Right lobe of liver (tissue), 4 donors: Measurements from ENCODE around the gene MUCL3.

Experiments
- POLR2A ChIP-seq: fragments of 450-650 bp; IDR thresholded peaks from one replicate; pipeline ENCODE4 v1.6.1; 2017; ENCODE audit warnings: antibody characterized with exemption, mild to moderate bottlenecking
- TF ChIP-seq, protein P1 (sequence below), 4 donors: fragments of 200-600 bp in 3 of 4; fragments of 450-650 bp in 1 of 4; IDR thresholded peaks; one replicate each; pipeline versions ENCODE4 v1.5.1 to v1.8.0; 2016 to 2022; ENCODE audit warnings: antibody characterized with exemption in 4 of 4, mild to moderate bottlenecking in 2 of 4
- donor health status: DM: no; HTN: no; CAD: no.
- donor health status: DM: no; HTN: no; CAD: no.
- donor health status: DM: no; HTN: yes; CAD: no.

DNA sequence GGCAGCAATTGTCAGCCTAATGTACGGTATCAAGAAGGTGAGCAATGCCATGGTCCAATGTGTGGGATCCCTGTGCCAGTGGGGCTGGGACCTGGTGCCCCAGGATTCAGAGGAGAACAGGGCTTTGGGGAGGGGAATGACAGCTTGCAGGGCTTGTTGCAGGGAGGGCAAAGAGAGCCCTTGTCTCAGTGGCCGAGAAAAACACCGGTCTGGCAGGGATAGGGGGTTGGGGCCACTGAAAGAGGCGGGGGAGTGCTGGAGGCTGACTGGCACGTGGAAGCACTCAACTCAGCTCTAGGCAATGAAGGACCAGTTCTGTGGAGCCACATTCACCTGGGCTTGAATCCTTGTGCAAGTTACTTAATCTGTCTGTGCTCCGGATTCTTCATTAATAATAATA lies 3.5 kb upstream of the MUCL3 start:
- TF ChIP-seq, protein P1, sequence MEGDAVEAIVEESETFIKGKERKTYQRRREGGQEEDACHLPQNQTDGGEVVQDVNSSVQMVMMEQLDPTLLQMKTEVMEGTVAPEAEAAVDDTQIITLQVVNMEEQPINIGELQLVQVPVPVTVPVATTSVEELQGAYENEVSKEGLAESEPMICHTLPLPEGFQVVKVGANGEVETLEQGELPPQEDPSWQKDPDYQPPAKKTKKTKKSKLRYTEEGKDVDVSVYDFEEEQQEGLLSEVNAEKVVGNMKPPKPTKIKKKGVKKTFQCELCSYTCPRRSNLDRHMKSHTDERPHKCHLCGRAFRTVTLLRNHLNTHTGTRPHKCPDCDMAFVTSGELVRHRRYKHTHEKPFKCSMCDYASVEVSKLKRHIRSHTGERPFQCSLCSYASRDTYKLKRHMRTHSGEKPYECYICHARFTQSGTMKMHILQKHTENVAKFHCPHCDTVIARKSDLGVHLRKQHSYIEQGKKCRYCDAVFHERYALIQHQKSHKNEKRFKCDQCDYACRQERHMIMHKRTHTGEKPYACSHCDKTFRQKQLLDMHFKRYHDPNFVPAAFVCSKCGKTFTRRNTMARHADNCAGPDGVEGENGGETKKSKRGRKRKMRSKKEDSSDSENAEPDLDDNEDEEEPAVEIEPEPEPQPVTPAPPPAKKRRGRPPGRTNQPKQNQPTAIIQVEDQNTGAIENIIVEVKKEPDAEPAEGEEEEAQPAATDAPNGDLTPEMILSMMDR (IDR thresholded peaks at IDR 0.05), result no peak
- no peak for TF ChIP-seq POLR2A
